OCI-LY7 (cell line): ENCODE data around the gene PTX4. TPM values are rescaled to one million over a fixed set of nuclear protein-coding genes. Genes with fewer than 3 reads are reported as not detected.

Source experiments
- BruUV-seq: library from RNA; stranded (reverse); fragments of 400-500 nt; replicated peaks from 2 replicates; lab custom pipeline; 2021; lab: Mats Ljungman, UMichigan
- CTCF ChIA-PET: fragments of 300-600 bp; sonication (Branson Sonifier 250); formaldehyde crosslinking; loops from one replicate; lab custom pipeline; 2022; ENCODE audit warnings: antibody characterized with exemption; ENCODE audit not compliant: unreplicated experiment; lab: Charles Lee
- POLR2A ChIA-PET: fragments of 300-600 bp; sonication (Branson Sonifier 250); formaldehyde crosslinking; loops from one replicate; lab custom pipeline; 2022; ENCODE audit warnings: antibody characterized with exemption; lab: Charles Lee
- DNase-seq: peaks from one replicate; pipeline ENCODE4 v3.0.0-alpha.2; 2015; ENCODE audit warnings: low spot score
- H2AFZ ChIP-seq: fragments of 200-600 bp; sonication (generic), shearing (Covaris generic); 2 replicates; pipeline ENCODE4 v1.6.1; 2014; ENCODE audit warnings: mild to moderate bottlenecking, antibody characterized with exemption, low read length, moderate library complexity
- H3K27ac ChIP-seq: fragments of 200-600 bp; sonication (generic); 2 replicates; pipeline ENCODE4 v1.5.1; 2014; ENCODE audit warnings: mixed run types, low read depth, mild to moderate bottlenecking, moderate library complexity, low read length, inconsistent platforms; ENCODE audit not compliant: poor library complexity, severe bottlenecking
- H3K36me3 ChIP-seq: fragments of 200-600 bp; sonication (generic); 2 replicates; pipeline ENCODE4 v1.6.1; 2014; ENCODE audit warnings: mild to moderate bottlenecking, antibody characterized with exemption, low read length, moderate library complexity, mixed read lengths; ENCODE audit not compliant: insufficient read depth
- H3K4me1 ChIP-seq: fragments of 200-600 bp; sonication (generic); 2 replicates; pipeline ENCODE4 v1.5.1; 2014; ENCODE audit warnings: mild to moderate bottlenecking, low read length; ENCODE audit not compliant: insufficient read depth, poor library complexity, severe bottlenecking
- H3K4me2 ChIP-seq: fragments of 200-600 bp; sonication (generic); 2 replicates; pipeline ENCODE4 v1.6.1; 2014; ENCODE audit warnings: mild to moderate bottlenecking, low read length
- H3K4me3 ChIP-seq: fragments of 200-600 bp; sonication (generic); 2 replicates; pipeline ENCODE4 v1.5.1; 2014; ENCODE audit warnings: mild to moderate bottlenecking, low read depth, low read length; ENCODE audit not compliant: poor library complexity, severe bottlenecking
- H3K79me2 ChIP-seq: fragments of 200-600 bp; sonication (generic); 2 replicates; pipeline ENCODE4 v1.6.1; 2016; ENCODE audit warnings: low read depth, mild to moderate bottlenecking, low read length, moderate library complexity, mixed read lengths; ENCODE audit not compliant: insufficient read depth
- H3K9me2 ChIP-seq: fragments of 200-600 bp; sonication (generic); 2 replicates; pipeline ENCODE4 v1.6.1; 2016; ENCODE audit warnings: mild to moderate bottlenecking, low read length, mixed read lengths; ENCODE audit not compliant: insufficient read depth
- H3K9me3 ChIP-seq: fragments of 200-600 bp; sonication (generic); 2 replicates; pipeline ENCODE4 v1.6.1; 2014; ENCODE audit warnings: mild to moderate bottlenecking, mixed run types, low read length, mixed read lengths
- H4K20me1 ChIP-seq: fragments of 200-600 bp; sonication (generic); 2 replicates; pipeline ENCODE4 v1.6.1; 2014; ENCODE audit warnings: mild to moderate bottlenecking, antibody characterized with exemption, low read length, moderate library complexity, mixed read lengths; ENCODE audit not compliant: insufficient read depth
- CTCF ChIP-seq: fragments of 200-600 bp; sonication (generic); conservative IDR thresholded peaks from 2 replicates; pipeline ENCODE4 v1.5.1; 2014; ENCODE audit warnings: mild to moderate bottlenecking, antibody characterized with exemption, low read length, moderate library complexity, mixed read lengths
- EZH2phosphoT487 ChIP-seq: fragments of 200-600 bp; sonication (generic); IDR thresholded peaks from 2 replicates; pipeline ENCODE4 v1.6.1; 2018; ENCODE audit warnings: low read depth, borderline replicate concordance, mild to moderate bottlenecking, mixed run types, antibody characterized with exemption, low read length, moderate library complexity, mixed read lengths
- intact Hi-C: fragments of 100-400 bp; cut with micrococcal nuclease; formaldehyde crosslinking; loops from one replicate; pipeline ENCODE4 v1.10.0; 2022; ENCODE audit not compliant: unreplicated experiment
- total RNA-seq, 2 experiments: library from RNA; depleted of rRNA in 1 of 2; stranded (reverse); fragments of >200 nt in 1 of 2; shearing (Covaris generic) in 1 of 2; gene quantifications; 2 replicates each; pipeline ENCODE4 v1.2.3, GENCODE V29; 2014 to 2022

The PTX4 gene
- total RNA-seq, 2 experiments from 2014 or later: not detected

- Histone ChIP-seq H3K4me1 (peaks cover 9% of the 10 kb centered on the region), H3K79me2 (no peaks in the 10 kb centered on the region), H3K9me3 (no peaks in the 10 kb centered on the region), H3K4me3 (no peak overlapping the region), H2AFZ (no peak overlapping the region), H3K9me2 (no peaks in the 10 kb centered on the region), H3K4me2 (no peak overlapping the region), H3K36me3 (peaks cover 9% of the 10 kb centered on the region; the same call in 1 of the 2 replicates), H4K20me1 (no peaks in the 10 kb centered on the region), H3K27ac (no peak overlapping the region)
- no peak for DNase-seq
- TF ChIP-seq EZH2phosphoT487 (no peak), CTCF (no peak)
- intact Hi-C loops: no loop called here
- CTCF ChIA-PET: interaction anchor here (0.6 kb wide), 1 partner anchor 100 kb away, joined by 3 read pairs; no protein-coding TSS in a partner anchor
- no TSS peak for BruUV-seq
- POLR2A ChIA-PET: interaction anchor here (0.5 to 0.7 kb wide), 3 partner anchors 32 to 245 kb away, joined by 3 to 5 read pairs (median 4); no protein-coding TSS in a partner anchor
These were observed 28.8 kb downstream of the PTX4 start for GRCh38 chr16:1459967-1460366.

- Histone ChIP-seq H3K4me3 (no peak overlapping the region), H3K4me2 (no peak overlapping the region), H3K9me3 (no peaks in the 10 kb centered on the region), H3K36me3 (peaks cover 9% of the 10 kb centered on the region; the same call in 1 of the 2 replicates), H4K20me1 (no peaks in the 10 kb centered on the region), H3K4me1 (peaks cover 9% of the 10 kb centered on the region), H3K9me2 (no peaks in the 10 kb centered on the region), H3K27ac (peak overlapping the region; percentile 34), H3K79me2 (no peaks in the 10 kb centered on the region), H2AFZ (no peak overlapping the region)
- ChIA-PET CTCF (no interaction called here), POLR2A (no interaction called here)
- intact Hi-C loops: no loop called here
- peak; percentile 37 for DNase-seq
- no TSS peak for BruUV-seq
- TF ChIP-seq EZH2phosphoT487 (no peak), CTCF (no peak)
These were observed 29.8 kb downstream of the PTX4 start for GRCh38 chr16:1458977-1459341.

- Histone ChIP-seq H3K4me3 (no peak overlapping the region), H3K9me2 (no peaks in the 10 kb centered on the region), H2AFZ (no peak overlapping the region), H3K36me3 (peaks cover 9% of the 10 kb centered on the region; the same call in 1 of the 2 replicates), H4K20me1 (no peaks in the 10 kb centered on the region), H3K4me1 (peaks cover 9% of the 10 kb centered on the region), H3K27ac (peak overlapping the region; percentile 34), H3K79me2 (no peaks in the 10 kb centered on the region), H3K9me3 (no peaks in the 10 kb centered on the region), H3K4me2 (no peak overlapping the region)
- TF ChIP-seq EZH2phosphoT487 (no peak), CTCF (no peak)
- ChIA-PET POLR2A (no interaction called here), CTCF (no interaction called here)
- BruUV-seq: no TSS peak
- intact Hi-C loops: no loop called here
- DNase-seq: no peak
These were observed 30.3 kb downstream of the PTX4 start for GRCh38 chr16:1458336-1458976.
